NCI-H345 treated with DMSO at 0.1 percent for 48 hours (cell line): ENCODE data around the gene DLD.

Source experiments
- DNase-seq: peaks from one replicate; lab custom pipeline; 2025; ENCODE audit not compliant: unreplicated experiment; lab: John Stamatoyannopoulos, UW

Gene DLD

DNA sequence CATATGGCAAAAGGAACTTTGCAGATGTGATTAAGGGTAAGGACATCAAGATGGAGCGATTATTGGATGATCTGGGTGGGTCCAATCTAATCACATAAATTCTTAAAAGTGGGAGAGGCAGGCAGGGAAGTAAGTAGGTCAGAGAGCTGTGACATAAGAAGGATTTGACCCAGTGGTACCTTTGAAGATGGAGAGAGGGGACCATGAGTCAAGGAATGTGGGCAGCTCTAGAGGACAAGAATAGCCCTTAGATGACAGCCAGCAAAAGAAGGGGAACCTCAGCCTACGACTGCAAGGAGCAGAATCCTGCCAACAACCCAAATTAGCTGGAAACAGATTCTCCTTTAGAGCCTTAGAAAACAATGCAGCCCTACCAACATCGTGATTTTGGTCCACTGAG lies 77.5 kb downstream of the DLD start:
- no peak for DNase-seq

DNA sequence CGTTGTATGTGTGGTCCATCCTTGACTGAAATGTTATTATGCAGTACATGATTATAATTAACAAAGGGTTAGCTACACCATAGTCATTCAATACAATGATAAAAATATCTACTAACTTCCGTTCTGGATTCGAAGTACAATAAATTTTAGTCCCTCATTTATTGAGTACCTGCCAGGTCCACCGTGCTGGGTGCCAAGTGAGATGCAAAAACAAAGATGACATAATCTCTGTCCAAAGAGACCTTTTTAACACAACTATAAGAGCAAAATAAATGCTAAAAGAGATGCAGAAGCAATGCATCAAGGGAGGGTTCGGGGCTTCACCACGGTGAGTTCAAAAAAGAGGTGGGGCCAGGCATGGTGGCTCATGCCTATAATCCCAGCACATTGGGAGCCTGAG lies 78.9 kb downstream of the DLD start:
- DNase-seq = no peak
